ENCODE data around the gene RGPD4.
"Not testable (repeated sequence)": the region's sequence is repeated elsewhere in the genome, so short reads cannot be mapped to it uniquely, and the experiment has no call there.

The RGPD4 gene

GRCh38 chr2:107826749-107827148, at the start of gene RGPD4:
Gene RGPD4 (plus strand): TSS chr2:107826892. CDS start chr2:107827014, 122 bp downstream.
- in situ Hi-C loops (cut with MboI; ENCODE audit: low sequenced_read_pairs), result not testable (repeated sequence)

- in situ Hi-C loops (cut with MboI; ENCODE audit: low sequenced_read_pairs), result no loop called here
Measured at GRCh38 chr2:107777974-107778373, 48.7 kb upstream of the RGPD4 start.

- in situ Hi-C loops (cut with MboI; ENCODE audit: low sequenced_read_pairs), result no loop called here
Measured at GRCh38 chr2:107785756-107786155, 40.9 kb upstream of the RGPD4 start.

GRCh38 chr2:107790837-107791236, 35.9 kb upstream of the RGPD4 start:
- in situ Hi-C loops (cut with MboI; ENCODE audit: low sequenced_read_pairs), result no loop called here

- in situ Hi-C loops (cut with MboI; ENCODE audit: low sequenced_read_pairs), result no loop called here
Measured at GRCh38 chr2:107801498-107801897, 25.2 kb upstream of the RGPD4 start.

- in situ Hi-C loops (cut with MboI; ENCODE audit: low sequenced_read_pairs), result no loop called here
Measured at GRCh38 chr2:107804608-107805498, 21.8 kb upstream of the RGPD4 start.

GRCh38 chr2:107806901-107807300, 19.8 kb upstream of the RGPD4 start:
- in situ Hi-C loops (cut with MboI; ENCODE audit: low sequenced_read_pairs), result no loop called here

- in situ Hi-C loops (cut with MboI; ENCODE audit: low sequenced_read_pairs), result no loop called here
Measured at GRCh38 chr2:107807988-107808387, 18.7 kb upstream of the RGPD4 start.

- in situ Hi-C loops (cut with MboI; ENCODE audit: low sequenced_read_pairs), result no loop called here
Measured at GRCh38 chr2:107808959-107809358, 17.7 kb upstream of the RGPD4 start.

GRCh38 chr2:107809835-107810234, 16.9 kb upstream of the RGPD4 start:
- in situ Hi-C loops (cut with MboI; ENCODE audit: low sequenced_read_pairs), result no loop called here

GRCh38 chr2:107810734-107811133, 16.0 kb upstream of the RGPD4 start:
- in situ Hi-C loops (cut with MboI; ENCODE audit: low sequenced_read_pairs), result no loop called here

GRCh38 chr2:107811411-107811810, 15.3 kb upstream of the RGPD4 start:
- in situ Hi-C loops (cut with MboI; ENCODE audit: low sequenced_read_pairs), result no loop called here

GRCh38 chr2:107812006-107812405, 14.7 kb upstream of the RGPD4 start:
- in situ Hi-C loops (cut with MboI; ENCODE audit: low sequenced_read_pairs), result no loop called here

GRCh38 chr2:107817378-107817777, 9.3 kb upstream of the RGPD4 start:
- in situ Hi-C loops (cut with MboI; ENCODE audit: low sequenced_read_pairs), result no loop called here

- in situ Hi-C loops (cut with MboI; ENCODE audit: low sequenced_read_pairs), result no loop called here
Measured at GRCh38 chr2:107822302-107822701, 4.4 kb upstream of the RGPD4 start.

GRCh38 chr2:107824451-107825205, 2.1 kb upstream of the RGPD4 start:
- in situ Hi-C loops (cut with MboI; ENCODE audit: low sequenced_read_pairs), result no loop called here

- in situ Hi-C loops (cut with MboI; ENCODE audit: low sequenced_read_pairs), result no loop called here
Measured at GRCh38 chr2:107825206-107825563, 1.5 kb upstream of the RGPD4 start.

GRCh38 chr2:107829514-107829913, 2.8 kb downstream of the RGPD4 start:
- in situ Hi-C loops (cut with MboI; ENCODE audit: low sequenced_read_pairs), result not testable (repeated sequence)

GRCh38 chr2:107833152-107833551, 6.5 kb downstream of the RGPD4 start:
- in situ Hi-C loops (cut with MboI; ENCODE audit: low sequenced_read_pairs), result not testable (repeated sequence)

- in situ Hi-C loops (cut with MboI; ENCODE audit: low sequenced_read_pairs), result not testable (repeated sequence)
Measured at GRCh38 chr2:107833618-107834017, 6.9 kb downstream of the RGPD4 start.

GRCh38 chr2:107916121-107916520, 89.4 kb downstream of the RGPD4 start:
- in situ Hi-C loops (cut with MboI; ENCODE audit: low sequenced_read_pairs), result not testable (repeated sequence)
